ENCODE results near the gene HOXA2.

HOXA2 gene

DNA sequence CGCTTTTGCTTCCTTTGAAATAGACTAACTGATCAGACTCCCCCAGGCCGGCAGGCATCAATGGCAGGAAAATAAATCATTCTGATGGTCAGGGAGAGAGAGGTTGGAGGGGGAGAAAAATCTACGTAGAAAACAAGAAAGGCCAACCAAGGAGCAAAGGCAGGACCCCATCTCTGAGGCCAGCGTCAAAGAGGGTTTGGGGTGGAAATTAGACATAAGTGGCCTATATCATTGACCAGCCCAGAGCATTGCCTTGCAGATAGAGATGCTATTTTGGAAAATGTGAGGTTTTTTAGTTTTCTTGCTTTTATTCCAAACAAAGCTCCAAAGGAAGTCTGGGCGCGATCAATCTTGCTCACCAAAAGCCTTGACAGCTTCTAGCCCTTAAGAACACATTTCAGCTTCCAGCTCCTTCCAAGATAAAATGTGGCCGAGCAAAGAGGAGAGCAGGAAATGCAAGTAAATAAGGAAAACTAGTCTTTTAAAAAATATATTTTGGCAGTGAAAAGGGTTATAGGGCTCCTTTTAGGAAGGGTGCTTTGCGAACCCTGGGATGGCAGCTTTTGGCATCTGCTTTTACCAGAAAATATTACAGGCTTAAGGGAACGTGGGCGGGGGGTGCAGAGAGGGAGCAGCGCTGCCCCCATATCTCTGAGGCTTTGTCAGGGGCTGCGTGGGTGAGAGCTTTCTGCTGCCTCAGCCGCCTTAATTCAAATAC is 2.0 kb upstream of the HOXA2 start:
- H3K4me3 ChIP-seq (ENCODE audit: severe bottlenecking): no peak overlapping the region
- ATAC-seq (ENCODE audit: low read depth) (no peak), DNase-seq (ENCODE audit: low spot score) (no peak)
- no peaks in the 10 kb centered on the region for H3K27me3 ChIP-seq (ENCODE audit: insufficient read depth, poor library complexity, severe bottlenecking)
- H3K9me3 ChIP-seq (ENCODE audit: severe bottlenecking): no peaks in the 10 kb centered on the region
- H3K4me1 ChIP-seq (ENCODE audit: insufficient read depth, poor library complexity, severe bottlenecking): peaks cover 3% of the 10 kb centered on the region
- no peak for TF ChIP-seq CTCF (IDR thresholded peaks at IDR 0.05; ENCODE audit: poor library complexity, severe bottlenecking)
- no peak overlapping the region for H3K27ac ChIP-seq (ENCODE audit: poor library complexity, severe bottlenecking)
- peaks cover 11% of the 10 kb centered on the region for H3K36me3 ChIP-seq (ENCODE audit: low read depth)

DNA sequence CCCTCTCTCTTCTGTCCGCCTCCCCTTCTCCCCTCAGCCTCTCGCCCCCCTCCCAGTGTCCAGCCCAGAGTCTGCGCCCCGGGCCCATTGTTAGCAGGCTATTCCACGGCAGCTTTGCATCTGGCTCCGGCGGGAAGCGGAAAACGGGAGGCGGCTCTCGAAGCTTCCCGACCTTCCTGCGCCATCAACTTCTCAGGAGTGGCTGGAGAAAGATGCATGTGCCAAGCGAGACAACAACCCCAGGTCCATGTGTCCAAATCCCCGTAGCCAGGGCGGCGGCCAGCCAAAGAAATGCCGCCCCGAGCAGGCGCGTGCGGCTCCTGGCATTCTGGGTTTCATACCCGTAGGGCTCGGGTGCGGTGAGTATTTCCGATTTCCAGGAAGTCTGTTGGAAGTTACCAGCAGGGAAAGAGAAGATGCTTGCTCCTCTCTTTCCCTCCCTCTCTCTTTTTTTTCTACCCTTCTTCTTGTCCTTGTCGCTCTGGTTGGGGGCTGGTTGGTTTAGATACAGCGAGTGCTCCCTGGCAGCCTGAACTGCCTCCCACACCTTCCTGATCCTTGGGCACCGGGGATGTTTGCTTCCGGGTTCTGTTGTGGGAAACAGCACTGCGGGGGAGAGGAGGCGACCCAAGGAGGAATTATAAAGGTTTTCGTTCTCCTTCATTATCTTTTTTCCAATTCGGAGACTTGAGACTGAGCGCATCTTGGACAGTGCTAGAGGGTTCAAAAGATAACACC is 1.2 kb upstream of the HOXA2 start:
- H3K36me3 ChIP-seq (ENCODE audit: low read depth): peaks cover 16% of the 10 kb centered on the region
- ATAC-seq (ENCODE audit: low read depth): no peak
- no peak for DNase-seq (ENCODE audit: low spot score)
- H3K27ac ChIP-seq (ENCODE audit: poor library complexity, severe bottlenecking): no peak overlapping the region
- peaks cover 7% of the 10 kb centered on the region for H3K4me1 ChIP-seq (ENCODE audit: insufficient read depth, poor library complexity, severe bottlenecking)
- no peak overlapping the region for H3K4me3 ChIP-seq (ENCODE audit: severe bottlenecking)
- H3K9me3 ChIP-seq (ENCODE audit: severe bottlenecking): no peaks in the 10 kb centered on the region
- no peaks in the 10 kb centered on the region for H3K27me3 ChIP-seq (ENCODE audit: insufficient read depth, poor library complexity, severe bottlenecking)
- no peak for TF ChIP-seq CTCF (IDR thresholded peaks at IDR 0.05; ENCODE audit: poor library complexity, severe bottlenecking)

- Histone ChIP-seq H3K27me3 (ENCODE audit: insufficient read depth, poor library complexity, severe bottlenecking) (no peaks in the 10 kb centered on the region), H3K9me3 (ENCODE audit: severe bottlenecking) (no peaks in the 10 kb centered on the region), H3K27ac (ENCODE audit: poor library complexity, severe bottlenecking) (no peak overlapping the region)
Observed at GRCh38 chr7:27101957-27102580, 414 bp downstream of the HOXA2 start.

DNA sequence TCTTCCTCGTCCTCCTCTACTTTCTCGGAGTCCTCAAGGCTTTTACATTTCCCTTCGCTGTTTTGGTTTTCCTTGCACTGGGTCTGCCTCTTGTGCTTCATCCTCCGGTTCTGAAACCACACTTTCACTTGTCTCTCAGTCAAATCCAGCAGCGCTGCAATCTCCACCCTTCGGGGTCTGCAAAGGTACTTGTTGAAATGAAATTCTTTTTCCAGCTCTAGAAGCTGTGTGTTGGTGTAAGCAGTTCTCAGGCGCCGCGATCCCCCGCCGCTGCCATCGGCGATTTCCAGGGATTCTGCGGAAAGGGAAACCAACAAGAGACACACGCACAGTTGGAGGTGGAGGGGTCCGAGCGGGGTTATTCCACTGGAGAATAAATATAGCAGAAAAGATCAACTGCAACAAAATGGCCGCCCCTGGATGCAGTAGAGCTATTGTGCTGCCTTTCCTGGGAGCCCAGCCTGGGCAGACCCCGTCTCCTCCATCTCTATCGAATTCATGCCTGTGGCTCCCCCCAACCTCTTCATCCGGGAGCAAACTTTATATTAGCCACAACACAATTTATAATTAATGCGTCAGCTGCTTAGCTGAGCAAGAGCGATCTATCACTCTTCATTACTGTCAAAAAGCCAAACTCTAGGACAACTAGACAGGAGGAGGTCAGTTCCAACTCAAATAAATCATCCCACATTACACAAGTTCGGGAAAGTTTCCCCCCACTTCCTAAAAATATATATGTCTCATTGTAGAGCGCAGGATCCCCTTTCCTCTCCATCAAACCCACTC is 1.1 kb downstream of the HOXA2 start:
- Histone ChIP-seq H3K9me3 (ENCODE audit: severe bottlenecking) (no peaks in the 10 kb centered on the region), H3K4me3 (ENCODE audit: severe bottlenecking) (no peak overlapping the region), H3K36me3 (ENCODE audit: low read depth) (peaks cover 16% of the 10 kb centered on the region), H3K27me3 (ENCODE audit: insufficient read depth, poor library complexity, severe bottlenecking) (no peaks in the 10 kb centered on the region), H3K4me1 (ENCODE audit: insufficient read depth, poor library complexity, severe bottlenecking) (peaks cover 7% of the 10 kb centered on the region), H3K27ac (ENCODE audit: poor library complexity, severe bottlenecking) (no peak overlapping the region)
- no peak for DNase-seq (ENCODE audit: low spot score)
- ATAC-seq (ENCODE audit: low read depth): no peak
- no peak for TF ChIP-seq CTCF (IDR thresholded peaks at IDR 0.05; ENCODE audit: poor library complexity, severe bottlenecking)

More at GRCh38 chr7:27101957-27102580, 414 bp downstream of the HOXA2 start:
- DNase-seq (ENCODE audit: low spot score) (no peak), ATAC-seq (ENCODE audit: low read depth) (no peak)
- Histone ChIP-seq H3K36me3 (ENCODE audit: low read depth) (peaks cover 16% of the 10 kb centered on the region), H3K4me3 (ENCODE audit: severe bottlenecking) (no peak overlapping the region), H3K4me1 (ENCODE audit: insufficient read depth, poor library complexity, severe bottlenecking) (peaks cover 7% of the 10 kb centered on the region)
- TF ChIP-seq CTCF (IDR thresholded peaks at IDR 0.05; ENCODE audit: poor library complexity, severe bottlenecking): no peak

Measured in RWPE2 (cell line).